Effector memory CD4-positive, alpha-beta T cell (primary cell): ENCODE data around the gene MRPL14.
"Not testable (repeated sequence)": the region's sequence is repeated elsewhere in the genome, so short reads cannot be mapped to it uniquely, and the experiment has no call there.

ENCODE experiments used
- DNase-seq, 3 donors: peaks; one replicate each; pipeline ENCODE4 v3.0.0-alpha.2; 2020
- H3K27ac ChIP-seq: 2 replicates; pipeline ENCODE4 v1.7.0; 2013; ENCODE audit warnings: mild to moderate bottlenecking, low read length, moderate library complexity; ENCODE audit not compliant: insufficient read depth, poor library complexity, severe bottlenecking
- H3K27me3 ChIP-seq: replicated peaks from 2 replicates; pipeline ENCODE4 v1.7.0; 2013; ENCODE audit warnings: mild to moderate bottlenecking, low read length; ENCODE audit not compliant: insufficient read depth, control insufficient read depth, poor library complexity, severe bottlenecking
- H3K36me3 ChIP-seq: 2 replicates; pipeline ENCODE4 v1.7.0; 2013; ENCODE audit warnings: mild to moderate bottlenecking, low read length, moderate library complexity; ENCODE audit not compliant: control insufficient read depth, insufficient read depth
- H3K4me1 ChIP-seq: 2 replicates; pipeline ENCODE4 v1.7.0; 2013; ENCODE audit warnings: low read length, mild to moderate bottlenecking; ENCODE audit not compliant: control insufficient read depth, insufficient read depth, poor library complexity, severe bottlenecking
- H3K4me3 ChIP-seq: 2 replicates; pipeline ENCODE4 v1.7.0; 2013; ENCODE audit warnings: low read length, low read depth, mild to moderate bottlenecking; ENCODE audit not compliant: insufficient read depth, poor library complexity, severe bottlenecking
- H3K9me3 ChIP-seq: 2 replicates; pipeline ENCODE4 v1.7.0; 2013; ENCODE audit warnings: mild to moderate bottlenecking, low read length, moderate library complexity; ENCODE audit not compliant: control insufficient read depth

MRPL14 gene

GRCh38 chr6:44091356-44091755 lies 35.9 kb downstream of the MRPL14 start:
- H3K9me3 ChIP-seq, H3K27me3 ChIP-seq, H3K36me3 ChIP-seq, H3K27ac ChIP-seq, DNase-seq, H3K4me3 ChIP-seq, H3K4me1 ChIP-seq: not testable (repeated sequence)

- no peak for DNase-seq
- H3K36me3 ChIP-seq = peaks cover 7% of the 10 kb centered on the region
- no peak overlapping the region for H3K4me3 ChIP-seq
- no peaks in the 10 kb centered on the region for H3K9me3 ChIP-seq
- no peaks in the 10 kb centered on the region for H3K27me3 ChIP-seq
- H3K27ac ChIP-seq = no peak overlapping the region
- no peaks in the 10 kb centered on the region for H3K4me1 ChIP-seq
These were observed 36.8 kb downstream of the MRPL14 start for GRCh38 chr6:44090465-44090864.

GRCh38 chr6:44088827-44089590 lies 38.2 kb downstream of the MRPL14 start:
- no peak overlapping the region for H3K4me3 ChIP-seq
- H3K9me3 ChIP-seq = no peaks in the 10 kb centered on the region
- H3K4me1 ChIP-seq = no peaks in the 10 kb centered on the region
- H3K27me3 ChIP-seq = no peaks in the 10 kb centered on the region
- H3K27ac ChIP-seq = no peak overlapping the region
- H3K36me3 ChIP-seq = no peaks in the 10 kb centered on the region
- DNase-seq = no peak

- no peak for DNase-seq
- Histone ChIP-seq H3K4me1 (no peaks in the 10 kb centered on the region), H3K27me3 (no peaks in the 10 kb centered on the region), H3K4me3 (no peak overlapping the region), H3K27ac (no peak overlapping the region), H3K9me3 (no peaks in the 10 kb centered on the region), H3K36me3 (no peaks in the 10 kb centered on the region)
These were observed 39.6 kb downstream of the MRPL14 start for GRCh38 chr6:44087623-44088022.

GRCh38 chr6:44086931-44087574 lies 40.2 kb downstream of the MRPL14 start:
- no peaks in the 10 kb centered on the region for H3K4me1 ChIP-seq
- no peaks in the 10 kb centered on the region for H3K36me3 ChIP-seq
- H3K4me3 ChIP-seq = no peak overlapping the region
- no peaks in the 10 kb centered on the region for H3K9me3 ChIP-seq
- DNase-seq = no peak
- no peak overlapping the region for H3K27ac ChIP-seq
- H3K27me3 ChIP-seq = no peaks in the 10 kb centered on the region

GRCh38 chr6:44085219-44085618 lies 42.0 kb downstream of the MRPL14 start:
- H3K9me3 ChIP-seq = no peaks in the 10 kb centered on the region
- no peak overlapping the region for H3K4me3 ChIP-seq
- no peaks in the 10 kb centered on the region for H3K36me3 ChIP-seq
- no peak overlapping the region for H3K27ac ChIP-seq
- DNase-seq = no peak
- H3K27me3 ChIP-seq = no peaks in the 10 kb centered on the region
- no peaks in the 10 kb centered on the region for H3K4me1 ChIP-seq

GRCh38 chr6:44084231-44085014 lies 42.8 kb downstream of the MRPL14 start:
- H3K4me3 ChIP-seq = no peak overlapping the region
- DNase-seq = no peak

GRCh38 chr6:44082872-44083321 lies 44.4 kb downstream of the MRPL14 start:
- Histone ChIP-seq H3K4me1 (no peaks in the 10 kb centered on the region), H3K27me3 (no peaks in the 10 kb centered on the region), H3K9me3 (no peaks in the 10 kb centered on the region), H3K36me3 (no peaks in the 10 kb centered on the region), H3K27ac (no peak overlapping the region), H3K4me3 (no peak overlapping the region)
- DNase-seq = no peak

More at GRCh38 chr6:44084231-44085014, 42.8 kb downstream of the MRPL14 start:
- Histone ChIP-seq H3K36me3 (no peaks in the 10 kb centered on the region), H3K4me1 (no peaks in the 10 kb centered on the region), H3K9me3 (no peaks in the 10 kb centered on the region), H3K27me3 (no peaks in the 10 kb centered on the region), H3K27ac (no peak overlapping the region)

- Histone ChIP-seq H3K4me1 (no peaks in the 10 kb centered on the region), H3K27me3 (no peaks in the 10 kb centered on the region), H3K27ac (no peak overlapping the region), H3K36me3 (no peaks in the 10 kb centered on the region), H3K4me3 (no peak overlapping the region), H3K9me3 (no peaks in the 10 kb centered on the region)
- DNase-seq = no peak
These were observed 45.5 kb downstream of the MRPL14 start for GRCh38 chr6:44081753-44082152.
